HepG2 (cell line): ENCODE results near the gene FKBP5. TPM values are rescaled to one million over a fixed set of nuclear protein-coding genes. Genes with fewer than 3 reads are reported as not detected.

ENCODE experiments used
- ATAC-seq: fragments of 200-7000 bp; cut with Tn5 transposase; 3 replicates; pipeline ENCODE4 v1.9.1; 2020; ENCODE audit warnings: mild to moderate bottlenecking, moderate library complexity
- BruUV-seq: library from RNA; stranded (reverse); fragments of 400-500 nt; replicated peaks from 2 replicates; lab custom pipeline; 2021; lab: Mats Ljungman, UMichigan
- CTCF ChIA-PET: fragments of 300-600 bp; formaldehyde crosslinking; extraction: SDS; loops from one replicate; lab custom pipeline; 2021; ENCODE audit warnings: low total read pairs, inconsistent platforms, low intra/inter-chr PET ratio; lab: Yijun Ruan, JAX
- POLR2A ChIA-PET: fragments of 350-600 bp; sonication (Branson Sonifier 250); formaldehyde crosslinking; loops from one replicate; lab custom pipeline; 2020; ENCODE audit warnings: antibody characterized with exemption, inconsistent platforms; lab: Yijun Ruan, JAX
- DNase-seq: peaks from one replicate; pipeline ENCODE4 v3.0.0-alpha.2; 2015; ENCODE audit warnings: low spot score
- FAIRE-seq: peaks from 3 replicates; lab custom pipeline; 2011; peaks lifted over from hg19 to GRCh38; lab: Jason Lieb, UNC
- H2AFZ ChIP-seq: one replicate; pipeline ENCODE4 v1.6.1; 2011; ENCODE audit warnings: low read length, inconsistent platforms
- H3K27ac ChIP-seq: fragments of 300-600 bp; 3 replicates; pipeline ENCODE4 v1.8.0; 2011; ENCODE audit warnings: mixed run types, mild to moderate bottlenecking, mixed read lengths, low read length, inconsistent platforms; ENCODE audit not compliant: insufficient read depth; ENCODE audit errors: extremely low read length
- H3K27me3 ChIP-seq, 2 experiments: fragments of 200-600 bp in 1 of 2; 2 replicates in 1 of 2; 3 replicates in 1 of 2; pipeline versions ENCODE4 v1.6.0 to v1.8.0; 2011; ENCODE audit warnings: low read length in 2 of 2, mild to moderate bottlenecking in 2 of 2, moderate library complexity in 2 of 2, inconsistent platforms in 1 of 2; ENCODE audit not compliant: insufficient read depth in 2 of 2, control insufficient read depth in 1 of 2
- H3K36me3 ChIP-seq, 2 experiments: fragments of 200-600 bp in 1 of 2; replicated peaks in 1 of 2; 2 replicates in 1 of 2; 3 replicates in 1 of 2; pipeline versions ENCODE4 v1.5.1 to v1.8.0; 2011; ENCODE audit warnings: low read length in 2 of 2, inconsistent platforms in 1 of 2; ENCODE audit not compliant: insufficient read depth in 2 of 2, control insufficient read depth in 1 of 2
- H3K4me1 ChIP-seq: 2 replicates; pipeline ENCODE4 v1.5.1; 2012; ENCODE audit warnings: low read length, inconsistent platforms; ENCODE audit not compliant: insufficient read depth
- H3K4me2 ChIP-seq: 2 replicates; pipeline ENCODE4 v1.6.0; 2011; ENCODE audit warnings: low read depth, low read length, inconsistent platforms
- H3K4me3 ChIP-seq, 3 experiments: fragments of 200-600 bp in 1 of 3; sonication (generic), shearing (Covaris generic) in 1 of 3; replicated peaks in 1 of 3; 2 replicates each; pipeline ENCODE4 v1.5.1; 2011 to 2016; ENCODE audit warnings: low read length in 3 of 3, inconsistent platforms in 2 of 3, low read depth in 2 of 3, mild to moderate bottlenecking in 2 of 3, control low read depth in 1 of 3, mixed read lengths in 1 of 3; ENCODE audit not compliant: insufficient read depth in 1 of 3
- H3K79me2 ChIP-seq: one replicate; pipeline ENCODE4 v1.6.1; 2011; ENCODE audit warnings: low read length, inconsistent platforms; ENCODE audit not compliant: insufficient read depth
- H3K9ac ChIP-seq: 2 replicates; pipeline ENCODE4 v1.6.0; 2011; ENCODE audit warnings: mild to moderate bottlenecking, low read depth, low read length, inconsistent platforms; ENCODE audit not compliant: insufficient read depth
- H3K9me3 ChIP-seq: 2 replicates; pipeline ENCODE4 v1.5.1; 2012; ENCODE audit warnings: mild to moderate bottlenecking, low read length
- H4K20me1 ChIP-seq: 2 replicates; pipeline ENCODE4 v1.6.0; 2011; ENCODE audit warnings: inconsistent platforms, mild to moderate bottlenecking, low read length, moderate library complexity; ENCODE audit not compliant: insufficient read depth
- DNMT1 ChIP-seq: sonication (generic); formaldehyde crosslinking; IDR thresholded peaks from 2 replicates; pipeline ENCODE4 v1.5.1; 2020; ENCODE audit warnings: mild to moderate bottlenecking, missing genetic modification reagents
- KLF11 ChIP-seq: IDR thresholded peaks from 2 replicates; pipeline ENCODE4 v1.6.1; 2016; ENCODE audit warnings: missing compliant biosample characterization
- MAFG ChIP-seq: sonication (generic); formaldehyde crosslinking; IDR thresholded peaks from 2 replicates; pipeline ENCODE4 v1.5.1; 2020; ENCODE audit warnings: mild to moderate bottlenecking, missing genetic modification reagents
- TFDP1 ChIP-seq: IDR thresholded peaks from 2 replicates; pipeline ENCODE4 v1.6.1; 2016; ENCODE audit warnings: missing compliant biosample characterization, missing genetic modification reagents, borderline replicate concordance
- THAP8 ChIP-seq: sonication (generic); formaldehyde crosslinking; IDR thresholded peaks from 2 replicates; pipeline ENCODE4 v1.5.1; 2020; ENCODE audit warnings: missing genetic modification reagents, mild to moderate bottlenecking, borderline replicate concordance
- ZHX1 ChIP-seq: sonication (generic); formaldehyde crosslinking; IDR thresholded peaks from 2 replicates; pipeline ENCODE4 v1.8.1; 2022; ENCODE audit warnings: low read depth, mild to moderate bottlenecking, missing genetic modification reagents
- ZZZ3 ChIP-seq: sonication (generic); formaldehyde crosslinking; IDR thresholded peaks from 2 replicates; pipeline ENCODE4 v1.4.0; 2020; ENCODE audit warnings: missing genetic modification reagents, mild to moderate bottlenecking, borderline replicate concordance
- WGBS: methylation state at CpG from one replicate; pipeline ENCODE4 v1.1.6; 2017; ENCODE audit warnings: low lambda C conversion rate; 5-methylcytosine and 5-hydroxymethylcytosine counted together
- in situ Hi-C: cut with HindIII; loops from 2 replicates; pipeline ENCODE4 v1.10.0; 2017; ENCODE audit warnings: low pct_unique_long_range_greater_than_20kb; ENCODE audit not compliant: extremely low pct_ligation_motif_present
- intact Hi-C: fragments of 100-400 bp; cut with micrococcal nuclease; formaldehyde crosslinking; loops from one replicate; pipeline ENCODE4 v1.10.0; 2022; ENCODE audit not compliant: unreplicated experiment
- polyA plus RNA-seq, 8 experiments: library from polyadenylated mRNA; depleted of rRNA in 3 of 8; stranded (reverse) in 7 of 8; unstranded in 1 of 8; fragments of >200 nt; fragmentation: Illumina TruSeq in 4 of 8; extraction: Trizol in 4 of 8; gene quantifications; 2 replicates each; pipeline versions ENCODE4 v1.2.1 to v1.2.3, GENCODE V29; 2011 to 2016; ENCODE audit warnings: low read depth in 4 of 8, missing spikeins in 1 of 8, mixed read lengths in 1 of 8; ENCODE audit not compliant: insufficient read depth in 1 of 8
- total RNA-seq, 5 experiments: library from RNA; depleted of rRNA; stranded (reverse); fragments of >200 nt; fragmentation: Illumina TruSeq; extraction: Trizol; gene quantifications; 2 replicates each; pipeline ENCODE4 v1.2.3, GENCODE V29; 2016; ENCODE audit warnings: low read depth in 1 of 5

The FKBP5 gene
- total and polyA plus RNA-seq, 2 of the 13 experiments (the other 11 are each of a cell fraction or from before 2014, with no cell fraction given): 8.0 to 17.4 TPM

GRCh38 chr6:35626401-35626800, 62.3 kb downstream of the FKBP5 start:
- Histone ChIP-seq H2AFZ (no peak overlapping the region), H3K9ac (no peak overlapping the region), H3K9me3 (no peaks in the 10 kb centered on the region), H3K4me3 (no peak overlapping the region), H3K27ac (no peak overlapping the region), H3K36me3 (no peaks in the 10 kb centered on the region; a peak in 3 of 5 replicates), H3K27me3 (no peaks in the 10 kb centered on the region), H3K79me2 (no peaks in the 10 kb centered on the region), H3K4me2 (no peak overlapping the region), H3K4me1 (peaks cover 13% of the 10 kb centered on the region), H4K20me1 (no peaks in the 10 kb centered on the region)
- in situ Hi-C loops: no loop called here
- TF ChIP-seq DNMT1 (CRISPR knock-in tag): no peak
- TF ChIP-seq ZHX1 (CRISPR knock-in tag): no peak
- no peak for TF ChIP-seq MAFG (CRISPR knock-in tag)
- no peak for TF ChIP-seq ZZZ3 (CRISPR knock-in tag)
- TF ChIP-seq THAP8: no peak
- no peak for TF ChIP-seq TFDP1
- TF ChIP-seq KLF11 (CRISPR knock-in tag): no peak
- ChIA-PET POLR2A (no interaction called here), CTCF (no interaction called here)
- no TSS peak for BruUV-seq
- FAIRE-seq: no peak
- 84% methylated on average over 2 of the region's 2 CpGs for WGBS
- no peak for DNase-seq
- intact Hi-C loops: no loop called here
- ATAC-seq: no peak
